Loucy (cell line): ENCODE data around the gene CAMSAP3.

ENCODE experiments used
- H2AFZ ChIP-seq: fragments of 200-600 bp; sonication (generic); 2 replicates; pipeline ENCODE4 v1.6.0; 2016; ENCODE audit warnings: antibody characterized with exemption, mild to moderate bottlenecking, low read length, moderate library complexity
- H3F3A ChIP-seq: fragments of 200-600 bp; 2 replicates; pipeline ENCODE4 v1.6.0; 2016; ENCODE audit warnings: antibody characterized with exemption, low read depth, mild to moderate bottlenecking
- H3K27me3 ChIP-seq: fragments of 200-600 bp; sonication (generic); 2 replicates; pipeline ENCODE4 v1.6.1; 2014; ENCODE audit warnings: low read length, mild to moderate bottlenecking; ENCODE audit not compliant: insufficient read depth, poor library complexity, severe bottlenecking
- H3K36me3 ChIP-seq: fragments of 200-600 bp; sonication (generic); 2 replicates; pipeline ENCODE4 v1.6.1; 2016; ENCODE audit warnings: low read length; ENCODE audit not compliant: insufficient read depth
- H3K4me1 ChIP-seq: fragments of 200-600 bp; sonication (generic); 2 replicates; pipeline ENCODE4 v1.5.1; 2014; ENCODE audit warnings: low read length, mild to moderate bottlenecking; ENCODE audit not compliant: insufficient read depth, poor library complexity, severe bottlenecking
- H3K4me2 ChIP-seq: fragments of 200-600 bp; sonication (generic); 2 replicates; pipeline ENCODE4 v1.6.0; 2014; ENCODE audit warnings: antibody characterized with exemption, low read length, low read depth, mild to moderate bottlenecking; ENCODE audit not compliant: poor library complexity, severe bottlenecking
- H3K4me3 ChIP-seq: fragments of 200-600 bp; sonication (generic); 2 replicates; pipeline ENCODE4 v1.5.1; 2014; ENCODE audit warnings: low read length, mild to moderate bottlenecking, mixed read lengths; ENCODE audit not compliant: poor library complexity, severe bottlenecking
- H3K79me2 ChIP-seq: fragments of 200-600 bp; sonication (generic); 2 replicates; pipeline ENCODE4 v1.6.1; 2014; ENCODE audit warnings: low read length; ENCODE audit not compliant: insufficient read depth
- H3K9ac ChIP-seq: fragments of 200-600 bp; sonication (generic); 2 replicates; pipeline ENCODE4 v1.6.0; 2014; ENCODE audit warnings: mild to moderate bottlenecking, low read depth, low read length, moderate library complexity; ENCODE audit not compliant: poor library complexity, severe bottlenecking
- H3K9me2 ChIP-seq: fragments of 200-600 bp; sonication (generic); replicated peaks from 2 replicates; pipeline ENCODE4 v1.6.1; 2016; ENCODE audit warnings: low read depth, low read length, mixed read lengths
- H3K9me3 ChIP-seq: fragments of 200-600 bp; sonication (generic); 2 replicates; pipeline ENCODE4 v1.6.1; 2014; ENCODE audit warnings: mild to moderate bottlenecking, antibody characterized with exemption, low read length, low read depth; ENCODE audit not compliant: insufficient read depth
- H4K20me1 ChIP-seq: fragments of 200-600 bp; sonication (generic); 2 replicates; pipeline ENCODE4 v1.6.0; 2014; ENCODE audit warnings: antibody characterized with exemption, low read length, mild to moderate bottlenecking; ENCODE audit not compliant: insufficient read depth, poor library complexity, severe bottlenecking
- CTCF ChIP-seq: fragments of 200-600 bp; sonication (generic); conservative IDR thresholded peaks from 2 replicates; pipeline ENCODE4 v1.5.1; 2014; ENCODE audit warnings: mild to moderate bottlenecking, antibody characterized with exemption, low read length
- EZH2phosphoT487 ChIP-seq: fragments of 200-600 bp; IDR thresholded peaks from 2 replicates; pipeline ENCODE4 v1.6.1; 2018; ENCODE audit warnings: antibody characterized with exemption, mild to moderate bottlenecking, moderate library complexity, borderline replicate concordance

CAMSAP3 gene

GRCh38 chr19:7662657-7663056 is 67.0 kb downstream of the CAMSAP3 start:
- Histone ChIP-seq H3K27me3 (no peaks in the 10 kb centered on the region), H3K4me1 (no peaks in the 10 kb centered on the region)
- TF ChIP-seq CTCF (no peak), EZH2phosphoT487 (no peak)

DNA sequence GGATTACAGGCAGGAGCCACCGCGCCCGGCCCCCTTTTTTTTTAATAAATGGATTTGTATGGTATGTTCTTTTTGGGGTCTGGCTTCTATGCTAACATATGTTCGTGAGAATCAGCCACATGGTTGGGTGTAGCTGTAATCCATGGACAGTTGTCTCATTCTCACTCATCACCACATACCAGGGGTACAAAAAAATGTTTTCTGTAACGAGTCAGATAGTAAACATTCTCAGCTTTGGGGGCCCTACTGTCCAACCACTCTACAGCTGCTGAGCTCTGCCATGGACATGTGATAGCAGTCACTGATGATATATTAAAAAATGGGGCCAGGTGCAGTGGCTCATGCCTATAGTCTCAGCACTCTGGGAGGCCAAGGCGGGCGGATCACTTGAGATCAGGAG is 68.0 kb downstream of the CAMSAP3 start:
- no peaks in the 10 kb centered on the region for H3K9me3 ChIP-seq
- TF ChIP-seq CTCF (no peak), EZH2phosphoT487 (no peak)
- H4K20me1 ChIP-seq = no peaks in the 10 kb centered on the region

More at GRCh38 chr19:7662657-7663056, 67.0 kb downstream of the CAMSAP3 start:
- Histone ChIP-seq H3K9me2 (no peaks in the 10 kb centered on the region), H3K4me2 (no peak overlapping the region), H3K79me2 (no peaks in the 10 kb centered on the region), H3K9me3 (no peaks in the 10 kb centered on the region), H3K36me3 (no peaks in the 10 kb centered on the region), H4K20me1 (no peaks in the 10 kb centered on the region), H3F3A (no peaks in the 10 kb centered on the region), H3K4me3 (no peak overlapping the region), H2AFZ (no peak overlapping the region), H3K9ac (no peak overlapping the region)

GRCh38 chr19:7665076-7665475 is 69.4 kb downstream of the CAMSAP3 start:
- H3K9me2 ChIP-seq = no peaks in the 10 kb centered on the region
- H2AFZ ChIP-seq = no peak overlapping the region
- no peaks in the 10 kb centered on the region for H3K9me3 ChIP-seq
- no peaks in the 10 kb centered on the region for H3K36me3 ChIP-seq
- H3K9ac ChIP-seq = no peak overlapping the region
- no peaks in the 10 kb centered on the region for H3F3A ChIP-seq
- no peaks in the 10 kb centered on the region for H3K79me2 ChIP-seq
- no peaks in the 10 kb centered on the region for H3K4me1 ChIP-seq
- no peaks in the 10 kb centered on the region for H3K27me3 ChIP-seq
- H4K20me1 ChIP-seq = no peaks in the 10 kb centered on the region
- H3K4me3 ChIP-seq = no peak overlapping the region
- no peak overlapping the region for H3K4me2 ChIP-seq
- TF ChIP-seq CTCF (no peak), EZH2phosphoT487 (no peak)

More for the DNA sequence above, 68.0 kb downstream of the CAMSAP3 start:
- H2AFZ ChIP-seq = no peak overlapping the region
- no peaks in the 10 kb centered on the region for H3F3A ChIP-seq
- H3K4me3 ChIP-seq = no peak overlapping the region
- H3K4me2 ChIP-seq = no peak overlapping the region
- no peaks in the 10 kb centered on the region for H3K9me2 ChIP-seq
- H3K4me1 ChIP-seq = no peaks in the 10 kb centered on the region
- H3K9ac ChIP-seq = no peak overlapping the region
- no peaks in the 10 kb centered on the region for H3K36me3 ChIP-seq
- H3K27me3 ChIP-seq = no peaks in the 10 kb centered on the region
- no peaks in the 10 kb centered on the region for H3K79me2 ChIP-seq
